Measurements from ENCODE around the gene C8A.

Gene C8A

GRCh38 chr1:56854521-56855099, at the start of gene C8A:
Gene C8A (plus strand): TSS chr1:56854797. CDS start chr1:56854902, 105 bp downstream.
- DNase-seq, result no peak

- DNase-seq, result no peak
Observed at GRCh38 chr1:56806804-56807203, 47.8 kb upstream of the C8A start.

GRCh38 chr1:56808410-56808809, 46.2 kb upstream of the C8A start:
- no peak for DNase-seq

- no peak for DNase-seq
Observed at GRCh38 chr1:56811331-56811730, 43.3 kb upstream of the C8A start.

- no peak for DNase-seq
Observed at GRCh38 chr1:56814205-56814604, 40.4 kb upstream of the C8A start.

- DNase-seq, result no peak
Observed at GRCh38 chr1:56816264-56816663, 38.3 kb upstream of the C8A start.

GRCh38 chr1:56816909-56817308, 37.7 kb upstream of the C8A start:
- DNase-seq, result no peak

- no peak for DNase-seq
Observed at GRCh38 chr1:56817716-56818463, 36.7 kb upstream of the C8A start.

- no peak for DNase-seq
Observed at GRCh38 chr1:56819387-56819899, 35.2 kb upstream of the C8A start, which contains the start of gene FYB2. Gene FYB2 (minus strand): TSS chr1:56819404. CDS start chr1:56819290, 114 bp downstream.

- DNase-seq, result peak; percentile 44
Observed at GRCh38 chr1:56820755-56821461, 33.7 kb upstream of the C8A start.

- DNase-seq, result no peak
Observed at GRCh38 chr1:56821462-56821797, 33.2 kb upstream of the C8A start.

- DNase-seq, result no peak
Observed at GRCh38 chr1:56824271-56824670, 30.3 kb upstream of the C8A start.

GRCh38 chr1:56824938-56825337, 29.7 kb upstream of the C8A start:
- no peak for DNase-seq

GRCh38 chr1:56825436-56825835, 29.2 kb upstream of the C8A start:
- no peak for DNase-seq

GRCh38 chr1:56827711-56828110, 26.9 kb upstream of the C8A start:
- no peak for DNase-seq

- no peak for DNase-seq
Observed at GRCh38 chr1:56830052-56830451, 24.5 kb upstream of the C8A start.

- peak; percentile 69 for DNase-seq
Observed at GRCh38 chr1:56831871-56832693, 22.5 kb upstream of the C8A start.

- no peak for DNase-seq
Observed at GRCh38 chr1:56833088-56833487, 21.5 kb upstream of the C8A start.

- DNase-seq, result no peak
Observed at GRCh38 chr1:56834137-56834900, 20.3 kb upstream of the C8A start.

GRCh38 chr1:56835657-56836056, 18.9 kb upstream of the C8A start:
- no peak for DNase-seq

GRCh38 chr1:56836359-56836758, 18.2 kb upstream of the C8A start:
- DNase-seq, result no peak

GRCh38 chr1:56837244-56837939, 17.2 kb upstream of the C8A start:
- no peak for DNase-seq

Measured in CD4-positive, alpha-beta T cell treated with Interleukin-17A for 1 hour (primary cell).